ENCODE data around the gene LSM7.

GRCh38 chr19:2338751-2339643, 10.6 kb upstream of the LSM7 start:
- TF ChIP-seq CTCF (IDR thresholded peaks at IDR 0.05; ENCODE audit: insufficient read depth, low read length) (no peak), POLR2AphosphoS5 (IDR thresholded peaks at IDR 0.05; ENCODE audit: low read depth) (no peak), GABPA (IDR thresholded peaks at IDR 0.05; ENCODE audit: low read depth) (no peak)

Measured in HL-60 (cell line).